ENCODE results near the gene EYA2.

EYA2 gene

DNA sequence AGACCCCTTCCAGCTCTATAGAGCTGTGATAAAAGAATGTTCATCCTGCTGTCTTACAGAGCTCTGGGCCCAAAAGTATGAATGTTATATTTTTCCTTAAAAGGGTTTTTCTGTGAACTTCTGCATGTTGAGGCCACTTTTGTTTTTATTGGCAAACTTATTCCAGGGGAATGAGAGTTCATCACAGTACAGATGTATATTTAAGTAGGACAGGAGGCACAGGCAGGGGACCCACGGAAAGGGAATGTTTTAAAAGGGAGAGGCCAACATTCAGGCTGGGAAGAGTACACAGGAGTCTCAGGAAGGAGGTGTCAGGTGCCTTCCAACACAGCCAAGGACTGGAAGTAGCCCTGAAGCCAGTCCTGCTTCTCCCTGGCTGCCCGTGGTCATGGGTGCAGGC is 148.4 kb downstream of the EYA2 start:
- DNase-seq: no peak

DNA sequence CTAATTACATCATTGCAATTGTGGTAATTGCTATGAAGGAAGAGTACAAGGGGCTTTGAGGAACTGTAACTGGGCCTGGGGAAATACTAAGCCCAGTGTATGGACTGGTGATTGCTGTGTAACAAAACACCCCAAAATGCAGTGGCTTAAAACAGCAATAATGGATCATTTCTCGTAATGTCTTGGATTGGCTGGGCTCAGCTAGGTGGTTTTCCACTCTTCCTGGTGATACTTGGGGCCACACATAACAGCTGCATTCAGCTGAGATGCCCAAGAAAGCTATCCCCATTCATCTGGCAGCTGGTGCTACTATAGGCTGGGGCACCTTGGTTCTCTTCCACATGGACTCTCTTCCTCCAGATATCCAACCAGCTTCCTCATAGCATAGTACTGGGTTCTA is 150.3 kb downstream of the EYA2 start:
- DNase-seq: no peak

DNA sequence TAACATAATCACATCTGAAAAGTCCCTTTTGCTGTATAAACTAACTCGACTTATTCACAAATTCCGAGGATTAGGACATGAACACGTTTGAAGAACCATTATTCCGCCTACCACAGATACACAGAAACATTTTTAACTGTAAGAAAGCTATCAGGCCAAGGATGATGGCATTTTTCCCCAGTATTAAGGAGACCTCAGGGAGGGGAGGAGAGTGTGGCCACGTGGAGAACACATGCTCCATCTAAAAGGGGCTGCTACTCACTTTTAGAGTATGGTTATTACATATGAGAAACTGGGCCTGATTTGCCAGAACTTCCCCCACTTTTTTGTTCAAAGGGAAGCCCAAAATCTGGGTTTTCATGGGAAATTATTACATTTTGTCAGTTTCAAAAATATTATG is 153.4 kb downstream of the EYA2 start:
- DNase-seq: no peak

DNA sequence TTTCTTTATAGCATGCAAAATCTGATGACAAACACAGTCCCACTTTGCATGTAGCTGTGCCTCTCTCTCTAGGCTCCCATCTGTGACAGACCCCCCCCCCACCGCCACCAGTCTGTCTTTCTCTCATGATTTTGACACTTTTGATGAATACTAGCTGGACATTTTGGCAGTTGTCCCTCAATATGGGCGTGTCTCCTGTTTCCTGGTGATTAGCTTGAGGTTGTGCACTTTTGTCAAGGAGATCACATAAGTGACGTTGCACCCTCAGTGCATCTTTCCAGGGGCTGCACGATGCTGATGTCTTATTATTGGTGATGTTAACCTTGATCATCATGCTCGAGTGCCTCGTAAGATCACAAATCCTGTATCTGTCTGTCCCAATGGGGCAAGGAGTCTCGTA is 155.1 kb downstream of the EYA2 start:
- DNase-seq: no peak

DNA sequence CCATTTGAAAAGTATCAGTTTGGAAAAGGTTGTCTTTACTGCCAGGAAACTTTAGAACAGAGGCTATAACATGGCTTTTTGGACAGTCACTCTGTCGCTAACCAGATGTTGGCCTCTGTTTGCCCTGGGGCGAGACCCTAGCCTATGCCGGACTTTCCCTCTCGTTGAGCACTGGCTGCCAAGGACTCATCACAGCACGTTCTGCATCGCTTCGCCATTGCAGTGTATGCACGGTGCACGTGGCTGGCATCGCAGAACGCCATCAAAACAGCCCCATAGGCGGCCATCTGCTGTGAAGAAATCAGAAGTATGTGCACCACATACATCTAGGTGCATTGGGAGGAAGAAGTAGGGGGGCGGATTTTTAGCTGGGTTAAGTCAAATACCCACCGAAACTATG is 156.4 kb downstream of the EYA2 start:
- DNase-seq: no peak

DNA sequence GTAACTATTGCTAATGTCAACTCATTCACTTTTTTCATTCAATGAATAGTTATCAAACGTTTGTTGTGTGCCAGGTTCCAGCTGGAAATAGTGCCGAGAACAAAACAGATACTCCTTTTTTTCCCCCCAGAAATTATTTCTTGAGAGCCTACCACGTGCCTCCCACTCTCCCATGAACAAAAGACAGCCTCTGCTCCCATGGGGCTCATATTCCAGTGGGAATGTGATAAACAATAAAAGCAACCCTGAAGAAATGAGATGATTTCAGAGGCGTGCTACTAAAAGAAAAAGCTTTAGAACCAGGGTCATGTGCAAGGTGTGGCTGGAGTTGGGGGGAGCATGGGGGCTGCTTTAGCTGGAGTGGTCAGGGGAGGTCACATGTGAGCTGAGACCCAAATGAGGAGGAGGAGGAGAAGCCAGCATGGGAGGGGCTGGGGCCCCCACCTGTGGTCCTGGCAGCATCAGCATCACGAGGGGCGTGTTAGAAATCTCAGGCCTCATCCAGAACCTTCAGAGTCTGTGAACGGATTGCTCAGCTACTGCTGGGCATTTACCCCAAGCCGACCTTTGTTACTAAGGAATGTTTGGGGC is 157.4 kb downstream of the EYA2 start:
- no peak for DNase-seq

DNA sequence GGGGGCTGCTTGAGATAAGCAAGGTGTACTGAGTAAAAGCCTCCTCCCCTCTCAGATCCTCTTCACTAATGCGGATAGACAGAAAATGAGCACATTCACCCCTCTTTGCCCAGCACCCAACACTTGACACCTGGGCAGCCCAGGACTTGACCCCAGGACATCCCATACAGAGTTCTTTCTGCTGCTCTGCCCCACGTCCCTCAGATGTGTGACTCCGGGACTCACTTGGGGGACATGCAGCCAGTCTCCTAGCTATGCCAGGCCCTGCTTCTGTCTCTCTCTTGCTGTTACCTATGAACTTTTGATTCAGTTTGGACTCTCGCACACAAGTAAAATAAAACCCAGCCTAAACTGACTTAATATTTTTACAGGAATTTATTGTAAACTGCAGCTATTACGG is 159.9 kb downstream of the EYA2 start:
- no peak for DNase-seq

DNA sequence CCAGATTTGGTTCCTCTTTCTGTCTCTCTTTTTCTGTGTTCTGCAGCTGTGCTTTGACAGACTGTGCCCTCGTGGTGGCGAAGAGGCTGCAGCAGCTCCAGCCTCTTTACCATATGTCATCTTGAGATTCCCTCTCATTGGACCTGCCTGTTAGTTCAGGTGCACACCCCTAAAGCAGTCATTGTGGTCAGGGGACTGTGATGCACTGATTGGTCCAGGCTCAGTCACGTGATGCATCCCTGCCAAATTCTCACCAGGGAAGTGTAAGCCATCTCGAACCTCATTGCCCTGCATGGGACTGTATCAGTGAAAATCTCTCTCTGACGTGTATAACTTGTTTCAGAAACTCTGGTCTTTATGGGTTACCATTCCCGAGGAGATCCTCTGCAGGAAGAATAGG is 160.3 kb downstream of the EYA2 start:
- no peak for DNase-seq

DNA sequence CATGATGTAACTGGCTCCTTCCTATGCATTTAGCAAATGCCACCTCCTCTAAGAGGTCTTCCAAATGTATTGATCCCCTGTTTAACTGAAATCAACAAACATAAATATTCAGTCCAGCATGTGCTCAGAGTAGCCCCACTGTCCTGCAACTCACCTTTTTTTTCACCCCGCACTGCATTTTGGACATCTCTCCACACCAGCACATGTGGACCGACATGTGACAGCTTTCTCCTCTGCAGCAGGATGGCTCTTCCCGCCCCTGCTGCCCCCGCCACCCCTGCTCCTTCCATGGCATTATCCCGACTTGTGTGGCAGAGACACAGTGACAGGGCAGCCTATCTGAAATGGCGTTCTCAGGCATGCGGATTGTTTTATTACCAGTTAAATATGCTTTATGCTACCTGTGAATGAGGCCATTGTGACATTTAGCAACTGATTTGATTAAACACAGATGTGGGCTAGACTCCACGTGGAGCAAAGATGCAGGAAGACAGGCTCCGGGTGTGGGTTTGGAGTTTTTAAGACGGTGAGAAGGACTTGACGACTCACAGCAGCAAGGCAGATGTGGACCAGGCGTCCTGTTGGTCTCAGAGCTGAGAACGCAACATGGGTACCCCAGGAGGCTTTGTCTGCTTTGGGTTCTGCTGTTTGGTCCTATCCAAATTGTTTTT is 161.2 kb downstream of the EYA2 start:
- no peak for DNase-seq

DNA sequence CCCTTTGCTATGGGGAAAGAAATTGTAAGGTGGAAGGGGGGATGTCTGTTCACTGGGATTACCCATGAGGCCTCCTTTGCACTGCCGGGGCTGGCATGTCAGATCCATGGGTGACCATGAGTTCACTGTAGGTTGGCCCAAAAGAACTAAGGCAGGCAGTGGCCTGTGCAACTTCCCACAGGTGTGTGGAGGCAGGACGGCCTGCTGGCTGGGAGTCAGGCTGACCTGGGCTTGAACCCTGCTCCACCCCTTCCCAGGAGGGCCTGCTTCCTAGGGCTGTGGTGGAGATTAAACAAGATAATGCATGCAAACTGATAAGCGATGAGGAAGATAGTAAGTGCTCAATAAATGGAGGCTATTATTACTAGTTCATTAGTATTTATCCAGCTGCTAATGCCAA is 163.0 kb downstream of the EYA2 start:
- no peak for DNase-seq

DNA sequence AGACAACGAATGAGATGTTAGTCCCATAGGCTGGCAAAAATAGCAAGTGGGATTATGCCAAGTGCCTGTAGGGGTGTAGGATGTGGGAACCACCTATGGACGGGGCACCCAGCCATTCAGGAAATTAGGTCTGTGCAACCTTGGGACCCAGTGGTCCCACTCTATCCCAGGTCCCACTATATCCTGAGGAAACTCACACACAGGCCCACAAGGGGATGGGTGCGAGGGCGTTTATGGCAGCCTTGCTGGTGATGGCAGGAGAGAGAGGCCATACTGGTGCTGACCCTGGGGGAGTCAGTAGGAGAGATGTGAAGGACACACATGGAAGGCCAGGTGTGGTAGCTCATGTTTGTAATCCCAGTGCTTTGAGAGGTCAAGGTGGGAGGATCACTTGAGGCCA is 163.6 kb downstream of the EYA2 start:
- no peak for DNase-seq

DNA sequence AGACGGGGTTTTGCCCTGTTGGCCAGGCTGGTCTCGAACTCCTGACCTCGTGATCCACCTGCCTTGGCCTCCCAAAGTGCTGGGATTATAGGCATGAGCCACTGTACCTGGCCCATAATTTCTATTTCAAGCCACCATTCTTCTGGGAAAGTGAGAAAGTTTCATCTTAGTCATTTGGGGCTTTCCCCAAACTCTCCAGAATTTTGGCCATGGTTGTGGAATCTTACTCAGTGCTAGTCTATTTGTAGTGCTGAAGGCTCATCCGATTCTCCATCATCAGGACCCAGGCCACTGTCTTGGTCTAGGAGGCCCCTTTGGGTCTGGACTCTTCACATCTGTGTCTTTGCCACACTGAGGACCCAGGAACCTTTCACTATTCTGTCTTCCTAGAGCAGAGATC is 164.9 kb downstream of the EYA2 start:
- no peak for DNase-seq

DNA sequence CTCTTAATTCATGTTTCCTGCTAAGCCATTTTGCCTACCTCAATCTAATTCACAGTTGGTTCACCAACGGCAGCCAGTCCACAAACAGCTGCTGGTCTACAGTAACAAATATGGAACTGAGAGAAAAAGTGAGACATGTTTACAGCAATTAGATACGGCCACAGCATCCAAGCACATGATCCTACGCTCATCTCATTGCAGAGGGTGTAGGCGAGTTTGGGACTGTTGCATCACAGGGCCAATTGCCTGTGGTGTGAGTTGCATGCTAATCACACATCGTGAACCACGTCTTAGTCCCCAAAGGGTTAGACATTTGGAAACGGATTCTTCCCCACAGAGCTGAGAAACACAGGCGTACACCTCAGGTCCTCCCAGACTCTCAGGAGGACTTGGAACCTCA is 166.9 kb downstream of the EYA2 start:
- no peak for DNase-seq

DNA sequence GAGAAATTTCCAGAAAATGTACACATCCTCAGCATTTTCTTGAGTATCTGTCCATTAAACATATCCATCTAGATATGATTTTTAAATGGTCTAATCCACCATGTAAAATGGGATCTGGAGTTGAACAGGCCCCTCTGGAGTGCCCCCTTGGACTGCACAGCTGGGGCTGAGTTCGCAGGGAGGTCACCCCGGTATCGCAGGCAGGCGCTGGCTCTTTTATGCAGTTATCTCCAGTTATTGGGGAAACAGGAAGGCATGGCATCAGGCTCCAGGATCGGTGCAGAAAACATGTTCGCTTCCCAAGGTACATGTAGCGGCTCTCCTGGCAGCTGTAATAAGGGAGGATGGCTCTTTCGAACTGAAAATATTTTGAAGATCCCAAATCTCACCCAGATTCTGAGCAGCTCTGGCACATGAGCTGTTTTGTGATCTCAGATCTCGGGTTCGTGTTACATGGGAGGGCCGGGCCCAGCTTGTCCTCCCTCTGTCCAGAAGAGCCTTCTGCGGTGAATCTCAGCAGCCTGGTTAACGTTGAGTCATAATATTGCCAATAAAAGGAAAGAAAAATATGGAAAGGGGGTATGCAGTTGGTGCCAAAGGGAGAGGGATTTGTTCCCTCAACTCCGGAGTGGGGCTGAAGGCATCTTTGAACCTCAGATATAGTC is 167.7 kb downstream of the EYA2 start:
- DNase-seq: no peak

DNA sequence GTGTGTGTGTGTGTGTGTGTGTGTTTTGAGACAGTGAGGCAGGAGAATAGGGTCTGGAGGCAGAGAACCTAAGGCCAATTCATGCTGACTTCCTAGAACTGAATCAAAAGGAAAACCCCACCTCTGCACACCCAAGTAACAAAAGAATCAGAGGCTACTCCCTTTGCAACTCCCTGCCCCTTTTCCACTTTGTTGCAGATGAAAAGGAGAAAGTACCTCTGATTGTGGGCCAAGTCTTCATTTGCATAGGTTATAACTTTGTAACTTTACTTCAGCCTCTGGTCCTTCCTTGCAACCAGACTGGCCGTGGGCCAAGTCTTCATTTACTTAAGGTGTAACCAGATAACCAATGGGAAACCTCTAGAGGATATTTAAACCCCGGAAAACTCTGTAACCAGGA is 168.8 kb downstream of the EYA2 start:
- DNase-seq: no peak

DNA sequence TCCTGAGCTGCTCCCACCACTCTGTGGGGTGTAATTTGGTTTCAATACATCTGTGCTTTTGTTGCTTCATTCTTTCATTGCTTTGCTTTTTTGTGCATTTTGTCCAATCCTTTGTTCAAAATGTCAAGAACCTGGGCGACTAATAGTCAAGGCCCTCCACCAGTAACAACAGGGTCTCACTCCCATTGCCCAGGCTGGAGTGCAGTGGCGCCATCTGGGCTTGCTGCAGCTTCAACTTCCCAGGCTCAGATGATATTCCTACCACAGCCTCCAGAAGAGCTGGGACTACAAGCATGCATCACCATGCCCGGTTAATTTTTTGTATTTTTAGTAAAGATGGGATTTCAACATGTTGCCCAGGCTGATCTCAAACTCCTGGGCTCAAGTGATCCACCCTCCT is 169.2 kb downstream of the EYA2 start:
- DNase-seq: no peak

DNA sequence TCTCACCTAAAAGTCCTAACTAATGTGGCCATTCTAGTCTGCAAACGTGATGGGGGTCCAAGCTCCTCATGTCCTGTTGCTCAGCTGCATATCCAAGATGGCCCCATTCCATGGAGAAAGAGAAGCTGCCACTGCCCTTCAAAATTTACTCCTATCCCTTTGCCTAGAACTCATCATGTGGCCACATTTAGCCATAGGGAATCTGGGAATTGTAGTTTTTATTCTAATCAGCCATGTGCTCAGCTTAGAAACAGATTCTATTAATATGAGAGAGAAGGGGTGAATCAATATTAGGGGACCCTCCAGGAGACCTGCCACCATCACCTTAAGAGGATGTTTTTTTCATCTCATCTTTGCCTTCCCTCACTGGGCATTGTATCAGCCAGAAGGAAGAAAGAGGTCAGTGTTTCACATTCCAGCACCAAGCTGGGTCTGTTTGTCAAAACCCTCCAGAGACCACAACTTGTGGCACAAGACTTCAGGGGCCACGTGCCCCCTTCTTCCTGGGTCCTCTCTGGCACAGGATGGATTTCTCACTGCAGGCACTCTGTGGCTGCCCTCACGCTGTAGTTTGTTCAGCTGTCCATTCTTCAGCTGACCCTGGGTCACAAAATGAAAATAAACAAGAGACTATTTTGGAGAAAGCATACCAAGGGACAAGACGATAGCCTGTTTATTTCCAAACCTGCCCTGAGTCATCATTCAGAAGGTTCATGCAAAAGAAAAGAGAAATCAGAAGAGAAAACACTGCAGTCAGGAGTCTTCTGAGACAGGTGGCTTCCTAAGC is 172.0 kb downstream of the EYA2 start:
- no peak for DNase-seq

DNA sequence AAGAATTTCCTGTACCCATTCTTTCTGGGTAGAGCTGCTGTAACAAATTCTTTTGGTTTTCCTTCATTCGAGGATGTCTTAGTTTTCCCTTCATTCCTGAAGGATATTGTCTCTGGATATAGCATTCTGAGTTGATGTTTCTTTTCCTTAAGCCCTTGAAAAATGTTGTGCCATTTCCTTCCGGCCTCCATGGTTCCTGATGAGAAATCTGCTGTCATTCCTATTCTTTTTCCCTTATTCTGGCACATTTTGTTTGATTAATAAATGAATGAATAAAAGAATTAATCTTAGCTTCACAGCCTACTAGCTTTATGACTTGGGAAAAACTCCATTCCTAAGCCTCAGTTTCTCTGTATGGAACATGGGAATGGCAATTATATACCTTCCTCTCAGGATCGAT is 173.1 kb downstream of the EYA2 start:
- no peak for DNase-seq

DNA sequence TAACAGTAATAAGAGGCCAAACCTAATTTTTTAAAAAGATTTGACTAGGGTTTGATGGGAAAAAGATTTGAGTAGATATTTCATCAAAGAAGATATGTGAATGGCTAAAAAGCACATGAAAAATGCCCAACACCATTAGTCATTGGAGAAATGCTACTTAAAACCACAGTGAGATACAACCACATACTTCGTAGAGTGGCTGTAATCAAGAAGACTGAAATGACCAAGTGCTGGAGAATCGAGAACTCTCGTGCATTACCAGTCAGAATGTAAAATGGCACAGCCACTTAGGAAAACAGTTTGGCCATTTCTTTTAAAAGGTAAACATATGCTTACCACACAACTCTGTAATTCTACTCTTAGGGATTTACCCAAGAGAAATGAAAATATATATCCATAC is 175.5 kb downstream of the EYA2 start:
- no peak for DNase-seq

DNA sequence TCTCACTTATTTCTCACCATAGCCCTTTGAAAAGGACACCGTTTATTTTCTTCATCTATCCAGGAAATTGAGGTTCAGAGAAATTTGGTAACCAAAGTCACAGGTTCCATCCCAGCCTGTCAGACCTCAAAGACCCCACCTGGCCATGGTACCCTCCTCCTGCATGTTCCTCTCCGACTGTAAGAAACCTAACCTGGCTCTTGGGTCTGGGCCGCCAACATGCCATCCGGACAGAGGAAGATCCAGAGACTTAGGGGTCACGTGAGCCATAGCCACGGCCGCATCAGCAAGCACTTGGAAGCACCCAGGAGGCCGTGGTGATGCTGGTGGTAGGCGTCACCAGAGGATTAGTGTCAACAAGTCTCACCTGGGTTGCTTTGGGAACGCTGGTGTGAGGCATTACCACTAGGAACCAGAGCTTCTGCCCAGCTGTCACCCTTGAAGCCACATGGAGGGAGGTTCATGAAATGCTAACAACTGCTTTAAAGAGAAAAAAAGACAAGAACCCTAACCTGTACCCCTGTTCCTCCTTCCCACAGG is 177.1 kb downstream of the EYA2 start:
- DNase-seq: no peak

DNA sequence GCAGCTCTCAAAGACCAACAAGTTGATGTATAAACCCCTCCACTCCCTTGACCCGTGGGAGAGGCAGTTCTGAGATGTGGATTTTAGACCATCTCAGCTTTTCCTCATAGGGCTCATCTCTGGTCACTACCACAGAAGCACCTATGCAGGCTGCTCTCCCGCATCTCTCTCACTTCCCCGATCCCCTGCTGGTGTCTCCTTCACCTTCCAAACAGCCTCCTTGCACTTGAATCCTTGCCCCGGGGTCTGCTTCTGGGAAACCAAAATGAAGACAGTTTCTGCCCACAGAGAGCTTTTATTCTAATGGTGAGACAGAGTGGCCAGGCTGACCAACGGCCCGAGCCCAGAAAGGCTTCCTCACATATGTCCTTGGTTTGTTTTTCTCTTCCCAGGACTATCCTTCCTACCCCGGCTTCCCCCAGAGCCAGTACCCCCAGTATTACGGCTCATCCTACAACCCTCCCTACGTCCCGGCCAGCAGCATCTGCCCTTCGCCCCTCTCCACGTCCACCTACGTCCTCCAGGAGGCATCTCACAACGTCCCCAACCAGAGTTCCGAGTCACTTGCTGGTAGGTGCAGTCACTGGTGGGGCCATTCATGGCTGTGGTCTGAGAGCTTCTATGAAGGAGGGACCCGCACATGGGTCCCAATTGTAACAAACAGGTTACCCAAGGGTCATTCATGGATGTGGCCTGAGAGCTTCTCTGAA is 179.3 kb downstream of the EYA2 start:
- no peak for DNase-seq

DNA sequence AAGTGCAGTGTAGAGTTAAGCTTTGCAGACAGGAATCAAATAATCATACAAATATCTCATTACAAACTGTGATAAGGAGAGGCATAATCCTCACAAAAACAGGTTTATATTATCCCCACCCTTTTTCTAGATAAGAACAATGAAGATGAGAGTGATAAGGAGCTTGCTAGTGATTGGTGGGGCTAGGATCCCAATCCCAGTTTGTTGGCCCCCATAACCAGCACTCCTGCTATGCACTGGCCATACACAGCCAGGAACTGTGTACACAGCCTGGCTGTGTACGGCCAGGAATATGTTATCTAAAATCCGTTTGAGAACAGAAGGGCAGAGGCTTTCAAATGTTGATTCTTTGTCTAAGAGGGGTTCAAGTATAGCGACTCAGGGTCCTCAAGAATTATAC is 180.6 kb downstream of the EYA2 start:
- no peak for DNase-seq

DNA sequence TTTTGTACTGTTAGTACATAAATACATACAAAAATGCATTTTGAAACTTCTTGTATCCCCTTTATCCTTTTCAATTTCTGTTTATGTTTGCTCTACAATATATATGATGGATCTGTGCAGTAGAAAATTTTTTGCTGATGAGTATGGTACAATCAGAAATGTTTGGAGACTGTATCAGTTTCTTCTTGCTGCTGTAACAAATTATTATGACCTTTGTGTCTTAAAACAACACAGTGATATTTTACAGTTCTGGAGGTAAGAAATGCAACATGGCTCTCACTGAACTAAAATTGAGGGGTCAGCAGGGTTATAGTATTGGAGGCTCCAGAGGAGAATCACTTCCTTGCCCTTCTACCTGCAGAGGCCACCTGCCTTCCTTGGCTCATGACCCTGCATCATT is 184.4 kb downstream of the EYA2 start:
- DNase-seq: no peak

All from activated CD4-positive, alpha-beta T cell treated with anti-CD3 and anti-CD28 coated beads for 1 hour (primary cell).